GM21825 (cell line): ENCODE data around the gene GAMT.

ENCODE experiments used
- ATAC-seq: cut with Tn5 transposase; IDR thresholded peaks from one replicate; pipeline ENCODE4 v1.9.1; 2021; ENCODE audit warnings: mild to moderate bottlenecking, moderate library complexity; ENCODE audit not compliant: unreplicated experiment

Gene GAMT

DNA sequence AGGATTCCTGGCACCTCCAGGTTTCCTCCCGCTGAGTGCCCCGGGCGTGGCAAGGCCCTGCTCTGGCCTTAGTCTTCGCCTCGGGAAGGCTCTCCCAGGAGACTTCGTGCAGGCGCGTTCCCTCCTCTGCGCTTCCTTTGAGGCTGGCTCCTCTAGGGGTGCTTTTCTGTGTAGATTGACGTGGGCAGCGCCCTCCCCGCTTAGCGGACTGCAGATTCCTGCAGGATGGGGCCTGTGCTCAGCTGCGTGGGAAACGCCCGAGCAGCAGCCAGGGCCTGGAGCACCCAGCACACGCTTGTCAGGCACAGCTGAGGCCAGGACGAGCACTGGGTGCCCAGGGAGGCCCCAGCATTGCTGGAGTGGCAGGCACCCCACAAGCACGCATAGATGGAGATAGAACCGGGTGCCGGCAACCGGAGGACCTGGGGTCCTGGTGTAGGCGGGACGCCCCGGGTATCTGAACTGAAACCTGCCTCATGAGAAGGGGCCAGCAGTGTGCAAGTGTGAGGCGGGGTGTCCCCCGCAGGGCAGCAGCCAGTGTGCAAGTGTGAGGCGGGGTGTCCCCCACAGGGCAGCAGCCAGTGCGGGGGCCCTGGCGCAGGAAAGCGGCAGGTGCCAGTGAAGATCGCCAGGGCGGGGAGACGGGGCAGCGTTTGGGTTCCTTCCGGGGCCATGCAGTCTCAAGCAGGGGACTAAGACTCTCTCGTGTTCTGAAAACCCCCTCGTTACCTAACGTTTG lies 14.2 kb downstream of the GAMT start:
- no peak for ATAC-seq

DNA sequence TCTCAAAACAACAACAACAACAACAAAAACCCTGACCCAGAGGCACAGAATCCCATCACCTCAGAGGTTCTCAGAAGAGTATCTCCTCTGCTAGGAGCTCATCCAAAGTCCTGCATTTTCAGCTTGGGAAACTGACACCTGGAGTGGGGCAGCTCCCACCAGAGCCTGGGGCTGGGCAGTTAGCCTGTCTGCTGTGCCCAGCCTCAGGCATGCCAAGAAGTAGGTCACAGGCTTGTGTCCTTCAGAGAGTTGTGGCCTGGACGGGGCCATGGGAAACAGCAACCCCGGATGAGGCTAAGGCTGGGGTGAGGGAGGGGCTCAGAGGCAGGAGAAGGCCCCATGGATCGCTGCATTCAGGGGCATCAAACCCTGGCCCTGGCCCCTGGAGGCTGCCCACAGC lies 15.5 kb downstream of the GAMT start:
- ATAC-seq, result no peak

DNA sequence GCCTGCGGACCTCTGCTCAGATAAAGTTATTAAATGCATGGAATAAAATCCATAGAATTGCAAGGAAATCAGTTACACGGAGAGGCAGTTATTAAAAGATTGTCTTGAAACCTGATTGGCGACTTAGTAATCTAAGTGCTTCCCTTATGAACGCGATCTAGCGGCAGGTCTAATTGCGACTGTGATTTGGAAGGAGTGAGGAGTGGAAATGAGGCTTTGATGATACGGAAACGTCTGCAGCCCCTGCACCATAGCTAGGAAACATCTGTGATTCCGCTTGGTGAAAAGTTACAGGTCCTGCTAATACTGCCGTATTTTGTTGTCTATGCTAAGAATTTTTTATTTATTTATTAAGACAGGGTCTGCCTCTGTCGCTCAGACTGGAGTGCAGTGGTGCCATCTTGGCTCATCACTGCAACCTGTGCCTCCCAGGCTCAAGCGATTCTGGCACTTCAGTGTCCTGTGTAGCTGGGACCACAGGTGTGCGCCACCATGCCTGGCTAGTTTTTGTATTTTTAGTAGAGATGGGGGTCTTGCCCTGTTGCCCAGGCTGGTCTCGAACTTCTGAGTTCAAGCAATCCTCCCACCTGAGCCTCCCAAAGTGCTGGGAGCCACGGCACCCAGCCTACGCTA lies 16.7 kb downstream of the GAMT start:
- no peak for ATAC-seq

DNA sequence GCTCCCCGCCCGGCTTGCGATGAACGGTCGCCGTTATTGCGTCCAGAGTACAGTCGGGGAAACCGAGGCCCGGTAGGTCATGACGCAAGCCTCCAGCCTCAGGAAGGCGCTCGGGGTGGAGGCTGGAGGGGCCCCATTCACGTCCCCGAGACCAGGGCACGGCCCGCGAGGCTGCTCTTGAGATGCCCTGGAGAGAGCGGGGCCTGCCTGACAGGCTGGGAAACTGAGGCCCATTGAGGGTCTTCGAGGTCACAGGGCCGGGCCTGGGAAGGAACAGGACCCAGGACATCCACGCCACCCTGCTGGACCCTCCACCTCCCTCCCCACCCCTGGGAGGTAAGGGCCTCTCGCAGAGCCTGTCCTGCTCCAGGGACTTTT lies 17.3 kb downstream of the GAMT start:
- peak; percentile 14 for ATAC-seq

DNA sequence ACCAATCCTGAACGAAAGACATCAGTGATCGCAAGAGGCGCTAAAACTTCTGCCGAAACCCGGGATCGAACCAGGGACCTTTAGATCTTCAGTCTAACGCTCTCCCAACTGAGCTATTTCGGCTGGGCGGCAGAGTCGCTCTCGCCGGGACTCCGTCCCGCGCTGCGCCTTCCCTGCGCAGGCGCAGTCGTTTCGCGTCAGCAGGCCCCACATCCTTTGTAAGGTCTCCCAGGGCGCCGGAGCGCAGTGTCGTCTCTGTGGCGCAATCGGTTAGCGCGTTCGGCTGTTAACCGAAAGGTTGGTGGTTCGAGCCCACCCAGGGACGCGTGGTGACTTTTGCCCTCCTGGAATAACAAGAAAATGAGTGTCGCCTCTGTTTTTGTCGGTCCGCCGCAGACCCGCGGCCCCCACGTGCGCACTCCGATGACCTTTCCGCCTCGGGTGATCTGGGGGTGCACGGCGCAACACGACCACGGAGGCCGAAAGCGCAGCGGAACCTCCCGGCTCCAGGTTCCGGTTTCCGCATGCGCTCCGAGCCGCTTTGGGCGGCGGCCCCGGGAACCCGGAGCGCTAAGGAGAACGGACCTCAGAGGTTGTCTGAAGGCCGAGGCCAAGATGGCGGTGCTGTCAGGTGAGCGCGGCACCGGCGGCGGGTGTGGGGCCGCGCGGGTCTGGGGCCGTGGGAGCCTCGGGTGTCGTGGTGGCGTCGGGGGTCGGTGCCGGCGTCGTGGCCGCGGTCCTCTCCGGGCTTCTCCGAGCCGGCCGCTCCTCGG lies 17.8 kb downstream of the GAMT start, which contains the start of gene NDUFS7:
Gene NDUFS7, plus strand, starts transcription at position 596 of the 773 bp plus-strand sequence. Its CDS starts 20 bp downstream, at position 616.
- peak; percentile 68 for ATAC-seq

DNA sequence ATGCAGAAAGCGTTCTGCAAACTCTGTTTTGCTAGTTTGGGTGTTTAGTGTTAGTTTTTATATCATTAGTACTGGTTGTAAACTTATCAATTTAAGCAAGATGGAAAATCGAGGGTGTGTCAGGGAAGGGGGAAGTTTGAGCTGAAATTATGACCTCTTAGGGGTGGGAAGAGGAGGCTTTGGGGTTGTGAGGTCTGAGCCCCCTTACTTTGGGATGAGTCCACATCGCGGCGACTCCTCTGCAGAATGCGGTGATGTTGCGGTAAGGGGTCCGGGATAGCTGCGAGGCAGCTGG lies 18.4 kb downstream of the GAMT start:
- no peak for ATAC-seq

DNA sequence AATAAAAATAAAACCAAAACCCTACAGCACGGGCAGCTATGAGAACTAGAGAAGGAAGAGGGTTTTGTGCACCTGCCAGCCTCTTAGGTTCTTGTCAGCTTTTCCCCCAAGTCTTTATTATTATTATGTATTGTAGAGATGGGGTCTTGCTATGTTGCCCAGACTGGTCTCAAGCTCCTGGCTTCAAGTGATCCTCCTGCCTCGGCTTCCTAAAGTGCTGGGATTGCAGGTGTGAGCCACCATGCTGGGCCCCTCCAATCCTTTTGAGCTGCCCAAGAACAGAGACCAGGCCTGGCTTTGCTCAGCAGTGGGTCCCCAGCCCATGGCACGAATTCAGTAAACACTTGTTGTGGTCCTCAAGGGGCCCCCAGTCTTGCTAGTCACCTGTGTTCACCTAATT lies 19.1 kb downstream of the GAMT start:
- no peak for ATAC-seq

DNA sequence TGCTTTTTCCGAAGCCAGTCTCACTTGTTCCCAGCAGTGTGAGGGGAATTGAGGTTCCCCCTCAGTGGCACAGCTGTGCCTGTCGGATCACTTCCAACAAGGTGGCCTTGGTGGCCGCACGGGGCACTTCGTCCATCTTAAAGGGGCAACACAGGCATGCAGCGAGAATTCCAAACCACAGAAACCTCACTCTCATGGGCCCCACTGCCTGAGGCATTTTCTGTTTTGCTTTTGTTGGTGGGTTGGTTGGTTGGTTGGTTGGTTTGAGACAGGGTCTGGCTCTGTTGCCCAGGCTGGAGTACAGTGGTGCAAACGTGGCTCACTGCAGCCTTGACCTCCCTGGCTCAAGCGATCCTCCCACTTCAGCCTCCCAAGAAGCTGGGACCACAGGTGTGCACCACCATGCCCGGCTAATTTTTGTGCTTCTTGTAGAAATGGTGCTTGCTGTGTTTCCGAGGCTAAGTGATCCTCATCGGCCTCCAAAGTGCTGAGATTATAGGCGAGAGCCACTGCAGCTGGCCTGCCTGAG lies 21.3 kb downstream of the GAMT start:
- no peak for ATAC-seq

DNA sequence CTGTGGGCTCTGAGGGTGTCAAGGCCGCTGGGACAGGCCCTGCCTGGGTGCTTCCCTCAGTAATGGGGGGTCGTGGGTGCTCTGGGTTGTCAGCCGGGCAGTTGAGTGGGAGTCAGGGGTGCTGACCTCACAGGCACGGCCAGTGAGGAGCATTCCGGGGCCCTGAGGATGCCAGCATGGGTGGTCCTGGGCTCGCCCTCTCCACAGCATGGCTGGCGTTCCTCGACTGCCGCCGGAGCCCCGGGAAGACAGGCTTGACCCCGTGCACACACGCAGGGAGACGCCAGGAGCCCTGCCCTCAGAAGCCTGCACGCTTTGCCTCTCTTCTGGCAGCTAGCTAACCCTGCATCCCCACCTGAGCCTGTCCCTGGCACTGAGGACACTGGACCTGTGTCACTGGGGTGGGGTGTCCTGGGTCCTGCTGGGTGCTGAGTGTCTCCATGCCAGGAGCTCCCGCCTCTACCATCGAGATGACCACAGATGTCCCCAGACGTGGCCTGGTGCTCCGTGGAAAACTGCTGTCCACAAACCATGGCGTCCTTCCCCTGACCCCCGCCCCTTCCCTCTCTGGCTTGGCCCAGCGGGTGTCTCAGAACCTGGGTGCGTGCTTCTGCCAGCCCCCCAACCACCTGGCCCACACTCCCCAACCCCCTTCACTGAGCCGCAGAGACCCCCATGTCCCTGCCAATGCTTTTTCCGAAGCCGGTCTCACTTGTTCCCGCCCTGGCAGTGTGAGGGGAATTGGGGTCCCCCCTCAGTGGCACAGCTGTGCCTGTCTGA lies 22.0 kb downstream of the GAMT start:
- ATAC-seq, result no peak

DNA sequence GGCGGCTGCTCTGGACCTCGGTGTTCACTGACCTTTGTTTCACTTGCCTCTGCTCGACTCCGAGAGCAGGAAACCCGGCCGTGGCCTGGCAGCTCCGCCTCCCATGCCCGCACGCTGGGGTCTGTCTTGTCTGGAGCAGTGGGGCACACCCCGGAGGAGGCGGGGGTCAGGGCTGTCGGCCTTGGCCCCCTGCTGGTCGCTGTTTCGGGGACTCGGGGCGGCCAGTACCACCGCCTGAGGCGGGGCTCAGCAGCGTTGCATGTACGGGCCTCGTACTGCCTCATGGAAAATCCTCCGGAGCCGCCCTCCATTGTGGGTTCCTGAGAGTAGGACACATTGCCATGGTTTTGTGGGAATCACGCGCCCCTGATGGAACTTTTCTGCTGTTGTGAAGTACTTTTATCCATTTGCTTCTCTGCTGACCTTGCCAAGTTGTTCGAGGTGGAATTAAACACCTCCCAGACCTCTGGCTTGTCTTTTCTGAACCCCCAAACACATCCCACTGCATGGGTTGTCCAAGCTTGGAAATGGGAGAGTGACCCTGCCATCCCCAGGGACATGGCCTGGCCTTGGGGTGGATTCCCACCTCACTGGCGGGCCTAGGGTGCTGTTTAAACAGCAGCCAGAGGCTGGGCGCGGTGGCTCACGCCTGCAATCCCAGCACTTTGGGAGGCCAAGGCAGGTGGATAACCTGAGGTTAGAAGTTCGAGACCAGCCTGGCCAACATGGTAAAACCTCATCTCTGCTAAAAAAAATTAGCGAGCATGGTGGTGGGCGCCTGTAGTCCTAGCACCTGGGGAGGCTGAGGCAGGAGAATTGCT lies 23.2 kb downstream of the GAMT start:
- no peak for ATAC-seq

DNA sequence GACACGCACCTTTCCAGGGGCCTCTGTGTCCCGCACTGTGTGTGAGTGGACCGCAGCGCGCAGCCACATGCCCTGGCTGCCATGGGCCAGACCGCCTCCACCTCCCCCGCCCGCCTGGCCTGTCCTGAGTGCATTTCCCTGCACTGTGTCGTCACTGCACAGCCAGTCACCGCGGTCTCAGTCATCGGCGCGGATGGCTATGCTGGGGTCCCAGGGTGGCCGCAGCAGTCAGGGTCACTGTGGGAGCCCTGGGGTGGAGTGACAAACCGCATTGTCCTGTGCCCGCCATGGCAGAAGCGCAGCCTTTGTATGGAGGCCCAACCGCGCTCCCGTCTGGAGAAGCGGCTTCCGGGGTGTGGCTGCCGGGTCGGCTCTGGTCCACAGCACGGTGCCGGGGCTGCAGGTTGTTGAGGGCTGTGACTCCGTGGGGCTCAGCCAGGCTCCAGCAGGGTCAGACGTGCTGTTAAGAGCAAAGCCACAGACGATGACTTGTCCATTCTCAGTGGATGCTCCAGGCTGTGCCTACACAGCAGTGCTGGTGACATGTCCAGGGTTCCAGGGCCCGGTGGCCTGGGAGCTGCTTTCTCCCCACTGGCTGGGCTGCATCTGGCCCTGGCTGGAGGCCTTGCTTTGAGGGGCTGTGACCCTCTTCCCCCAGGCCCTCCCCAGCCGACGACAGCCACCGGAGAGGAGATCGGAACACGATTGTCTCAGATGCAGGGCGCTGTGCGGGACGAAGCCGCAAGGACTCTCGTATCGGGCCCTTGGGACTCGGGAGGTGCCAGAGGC lies 24.0 kb downstream of the GAMT start:
- no peak for ATAC-seq

DNA sequence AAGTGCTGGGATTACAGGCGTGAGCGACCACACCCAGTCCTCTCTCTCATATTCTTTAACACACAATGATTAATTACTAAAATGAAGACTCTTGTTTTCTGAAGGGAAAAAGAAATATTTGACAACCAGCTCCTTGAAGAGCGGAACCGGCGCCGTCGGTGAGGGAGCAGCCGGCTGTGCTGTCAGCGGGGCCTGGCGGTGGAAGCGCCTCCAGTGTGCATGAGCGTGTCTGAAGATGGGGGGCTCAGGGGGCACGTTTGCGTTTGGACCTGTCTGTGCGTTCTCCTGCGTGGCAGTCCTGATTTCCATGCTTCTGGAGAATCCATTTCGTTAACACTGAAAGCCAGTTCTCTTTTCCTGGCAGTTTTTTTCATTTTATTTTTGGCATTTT lies 24.9 kb downstream of the GAMT start:
- ATAC-seq, result no peak

DNA sequence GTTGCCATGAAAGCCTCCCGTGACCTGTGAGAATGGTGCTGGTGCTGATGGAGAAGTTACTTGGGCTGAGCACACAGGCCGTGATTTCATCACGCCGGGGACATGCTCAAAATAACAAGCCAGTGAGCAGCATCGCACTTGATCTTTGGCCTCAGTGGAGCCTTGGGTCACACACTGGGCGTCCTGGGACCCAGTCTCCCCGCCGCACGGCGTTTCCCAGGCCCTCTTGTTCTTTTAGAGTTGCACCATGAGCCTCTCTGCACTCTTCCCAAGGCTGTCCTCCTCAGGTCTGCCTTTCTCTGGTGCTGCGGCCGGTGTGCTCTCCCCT lies 27.1 kb downstream of the GAMT start:
- ATAC-seq, result no peak

DNA sequence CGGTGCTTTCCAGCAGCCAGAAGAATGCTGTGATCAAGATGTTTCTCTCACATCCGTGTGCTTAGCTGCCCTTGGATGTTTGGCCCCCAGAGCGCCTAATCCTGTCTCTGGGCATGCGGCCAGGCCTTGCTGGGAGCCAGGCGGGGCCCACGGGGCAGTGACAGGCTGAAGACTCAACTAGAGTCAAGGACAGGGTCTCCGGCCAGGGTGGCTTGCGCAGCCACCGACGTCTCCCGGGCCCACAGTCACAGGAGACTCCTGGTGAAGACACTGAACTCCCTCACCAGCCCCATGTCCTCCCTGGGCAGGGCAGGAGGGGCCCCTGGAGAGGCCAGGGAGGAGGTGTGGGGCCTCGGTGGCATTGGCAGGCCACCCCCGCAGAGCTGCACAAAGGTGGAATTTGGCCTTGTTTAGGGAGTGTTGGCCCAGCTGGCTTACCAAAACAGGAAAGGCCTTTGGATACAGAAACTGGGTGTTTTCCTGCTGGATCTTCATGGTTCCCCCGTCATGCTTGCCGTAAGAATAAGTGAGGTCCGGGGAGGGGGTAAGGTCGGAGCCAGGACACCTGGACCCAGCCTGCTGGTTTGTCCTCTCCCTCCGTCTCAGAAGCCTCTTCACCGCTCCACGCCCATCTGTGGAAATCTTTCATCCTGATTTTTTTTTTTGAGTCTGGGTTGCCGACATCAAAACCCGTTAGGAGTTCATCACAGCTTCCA lies 27.6 kb downstream of the GAMT start:
- no peak for ATAC-seq

DNA sequence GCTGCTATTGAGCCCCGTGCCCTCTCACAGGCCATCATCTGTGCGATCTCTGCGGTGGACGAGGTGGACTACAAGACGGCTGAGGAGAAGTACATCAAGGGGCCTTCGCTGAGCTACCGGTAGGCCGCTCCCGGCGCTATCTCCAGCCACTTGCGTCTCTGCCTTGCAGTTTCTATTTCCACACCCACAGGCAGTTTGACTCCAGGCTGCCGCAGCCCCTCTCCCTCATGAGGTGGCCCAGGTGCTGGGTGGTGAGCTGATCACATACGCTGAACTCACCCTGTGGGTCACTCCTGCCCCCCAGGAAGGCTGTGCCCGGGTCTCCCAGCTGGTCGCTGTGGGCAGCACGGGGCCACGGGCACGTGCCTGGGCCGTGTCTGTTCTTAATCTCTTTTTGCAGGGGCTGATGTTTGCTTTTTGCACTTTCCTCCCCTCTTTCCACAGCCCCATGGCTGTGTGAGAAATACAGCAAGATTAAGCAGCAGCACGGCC lies 28.3 kb downstream of the GAMT start:
- ATAC-seq, result no peak

DNA sequence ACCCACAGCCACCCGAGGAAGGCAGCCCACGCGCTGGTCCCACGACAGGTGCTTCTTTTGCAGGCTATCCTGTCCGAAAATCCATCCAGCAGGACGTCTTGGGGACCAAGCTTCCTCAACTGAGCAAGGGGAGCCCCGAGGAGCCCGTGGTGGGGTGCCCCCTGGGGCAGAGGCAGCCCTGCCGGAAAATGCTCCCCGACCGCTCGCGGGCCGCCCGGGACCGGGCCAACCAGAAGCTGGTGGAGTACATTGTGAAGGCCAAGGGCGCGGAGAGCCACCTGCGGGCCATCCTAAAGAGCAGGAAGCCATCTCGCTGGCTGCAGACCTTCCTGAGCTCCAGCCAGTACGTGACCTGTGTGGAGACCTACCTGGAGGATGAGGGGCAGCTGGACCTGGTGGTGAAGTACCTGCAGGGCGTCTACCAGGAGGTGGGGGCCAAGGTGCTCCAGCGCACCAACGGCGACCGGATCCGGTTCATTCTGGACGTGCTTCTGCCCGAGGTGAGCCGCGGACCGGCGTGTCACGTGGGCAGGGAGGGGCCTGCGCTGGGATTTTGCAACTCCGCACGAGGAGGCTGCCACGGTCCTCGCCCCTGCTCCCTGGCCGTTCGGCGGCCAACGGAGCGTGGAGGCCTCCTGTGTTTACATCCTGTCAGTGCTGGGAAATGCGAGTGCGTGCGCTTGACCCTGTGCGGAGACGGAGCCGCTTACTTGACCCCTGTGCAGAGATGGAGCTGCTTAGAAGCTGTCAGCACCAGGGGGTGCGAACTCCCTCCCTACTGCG lies 30.6 kb downstream of the GAMT start:
- no peak for ATAC-seq

DNA sequence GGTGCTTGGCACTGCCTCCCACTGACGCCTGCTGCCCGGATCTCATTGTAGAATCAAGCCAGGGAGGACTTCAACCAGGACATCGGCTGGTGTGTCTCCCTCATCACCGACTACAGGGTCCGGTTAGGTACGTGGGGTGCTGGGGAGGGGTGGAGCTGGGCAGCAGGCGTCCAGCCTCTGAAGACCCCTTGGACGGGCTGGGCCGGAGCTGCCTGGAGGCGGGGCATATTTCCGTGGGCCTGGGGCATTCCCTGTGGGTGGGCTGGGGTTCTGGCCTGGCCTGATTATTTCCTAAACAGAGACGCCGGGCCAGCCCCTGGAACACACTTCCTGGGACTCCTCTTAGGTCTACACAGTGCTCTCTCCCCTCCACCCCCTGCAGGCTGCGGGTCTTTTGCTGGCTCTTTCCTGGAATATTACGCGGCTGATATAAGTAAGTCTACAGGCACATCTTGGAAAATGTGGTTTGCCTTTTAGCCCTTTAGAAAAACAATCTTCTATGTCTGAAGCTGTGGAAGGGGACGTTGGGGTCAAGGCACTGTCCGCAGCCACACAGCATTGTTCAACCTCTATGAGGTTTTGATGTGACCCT lies 32.0 kb downstream of the GAMT start:
- ATAC-seq, result no peak
